PC-3 (cell line): ENCODE measurements around the gene OGFOD3. TPM values are rescaled to one million over a fixed set of nuclear protein-coding genes. Genes with fewer than 3 reads are reported as not detected.
A peak's percentile ranks its signal among the peaks of the same experiment; 100 is the strongest.

Experiments
- ATAC-seq: fragments of 200-7000 bp; cut with Tn5 transposase; 2 replicates; pipeline ENCODE4 v1.9.1; 2020; ENCODE audit warnings: mild to moderate bottlenecking, moderate library complexity
- BruUV-seq: library from RNA; stranded (reverse); fragments of 400-500 nt; replicated peaks from 2 replicates; lab custom pipeline; 2021; lab: Mats Ljungman, UMichigan
- CTCF ChIA-PET: fragments of 300-600 bp; sonication (Branson Sonifier 250); formaldehyde crosslinking; loops from one replicate; lab custom pipeline; 2022; ENCODE audit warnings: antibody characterized with exemption; lab: Charles Lee
- POLR2A ChIA-PET: fragments of 300-600 bp; sonication (Branson Sonifier 250); formaldehyde crosslinking; loops from one replicate; lab custom pipeline; 2022; ENCODE audit warnings: antibody characterized with exemption; ENCODE audit not compliant: unreplicated experiment; lab: Charles Lee
- DNase-seq: peaks from one replicate; pipeline ENCODE4 v3.0.0-alpha.2; 2015
- H2AFZ ChIP-seq: fragments of 300-600 bp; sonication (generic); 2 replicates; pipeline ENCODE4 v1.6.0; 2016; ENCODE audit warnings: antibody characterized with exemption, low read length
- H3F3A ChIP-seq: fragments of 300-600 bp; sonication (generic); one replicate; pipeline ENCODE4 v1.6.0; 2017; ENCODE audit warnings: antibody characterized with exemption, low read length, control low read depth, mild to moderate bottlenecking; ENCODE audit not compliant: unreplicated experiment
- H3K27ac ChIP-seq: fragments of 300-600 bp; sonication (generic); 2 replicates; pipeline ENCODE4 v1.5.1; 2016; ENCODE audit warnings: mild to moderate bottlenecking, low read length
- H3K27me3 ChIP-seq: fragments of 300-600 bp; sonication (generic); 2 replicates; pipeline ENCODE4 v1.6.1; 2016; ENCODE audit warnings: low read length, mixed read lengths
- H3K36me3 ChIP-seq: fragments of 300-600 bp; sonication (generic); 2 replicates; pipeline ENCODE4 v1.6.1; 2016; ENCODE audit warnings: low read depth, mixed run types, low read length, mixed read lengths
- H3K4me1 ChIP-seq: fragments of 300-600 bp; sonication (generic); 2 replicates; pipeline ENCODE4 v1.5.1; 2016; ENCODE audit warnings: low read length; ENCODE audit not compliant: insufficient read depth
- H3K4me2 ChIP-seq: fragments of 300-600 bp; sonication (generic); 2 replicates; pipeline ENCODE4 v1.6.0; 2016; ENCODE audit warnings: low read length
- H3K4me3 ChIP-seq: fragments of 300-600 bp; sonication (generic); 2 replicates; pipeline ENCODE4 v1.5.1; 2016; ENCODE audit warnings: mild to moderate bottlenecking, low read length, mixed read lengths
- H3K79me2 ChIP-seq: fragments of 300-600 bp; sonication (generic); 2 replicates; pipeline ENCODE4 v1.6.1; 2017; ENCODE audit warnings: low read length, mixed read lengths
- H3K9ac ChIP-seq: fragments of 300-600 bp; sonication (generic); 2 replicates; pipeline ENCODE4 v1.6.0; 2016; ENCODE audit warnings: mild to moderate bottlenecking, low read length
- H3K9me2 ChIP-seq: fragments of 300-600 bp; sonication (generic); replicated peaks from 2 replicates; pipeline ENCODE4 v1.6.1; 2016; ENCODE audit warnings: mixed run types, low read length, mixed read lengths
- H3K9me3 ChIP-seq: fragments of 300-600 bp; sonication (generic); 2 replicates; pipeline ENCODE4 v1.6.1; 2016; ENCODE audit warnings: low read length, mixed read lengths
- H4K20me1 ChIP-seq: fragments of 300-600 bp; sonication (generic); 2 replicates; pipeline ENCODE4 v1.6.1; 2016; ENCODE audit warnings: low read length, mixed read lengths
- CTCF ChIP-seq: fragments of 300-600 bp; sonication (generic); conservative IDR thresholded peaks from 2 replicates; pipeline ENCODE4 v1.5.1; 2017; ENCODE audit warnings: antibody characterized with exemption, low read depth, mild to moderate bottlenecking, low read length
- EZH2 ChIP-seq: fragments of 300-600 bp; sonication (generic); IDR thresholded peaks from one replicate; pipeline ENCODE4 v1.6.1; 2017; ENCODE audit warnings: antibody characterized with exemption, mild to moderate bottlenecking, low read length; ENCODE audit not compliant: unreplicated experiment
- EZH2phosphoT487 ChIP-seq: fragments of 300-600 bp; sonication (generic); IDR thresholded peaks from 2 replicates; pipeline ENCODE4 v1.6.1; 2018; ENCODE audit warnings: mild to moderate bottlenecking, antibody characterized with exemption, low read length, borderline replicate concordance
- intact Hi-C: fragments of 100-400 bp; cut with micrococcal nuclease; formaldehyde crosslinking; loops from 2 replicates; pipeline ENCODE4 v1.9.0; 2023
- total RNA-seq: library from RNA; depleted of rRNA; stranded (reverse); fragments of >200 nt; gene quantifications from 2 replicates; pipeline ENCODE4 v1.2.3, GENCODE V29; 2014

Gene OGFOD3
- total RNA-seq, 1 experiment from 2014 or later, result 56.1 TPM

- POLR2A ChIA-PET, result no interaction called here
- Histone ChIP-seq H2AFZ (no peak overlapping the region), H3K79me2 (no peaks in the 10 kb centered on the region), H3K4me1 (peaks cover 2% of the 10 kb centered on the region; the same call in 1 of the 2 replicates), H4K20me1 (no peaks in the 10 kb centered on the region), H3K9me3 (no peaks in the 10 kb centered on the region), H3K4me2 (no peak overlapping the region), H3F3A (no peaks in the 10 kb centered on the region), H3K9ac (no peak overlapping the region), H3K27ac (no peak overlapping the region), H3K27me3 (no peaks in the 10 kb centered on the region), H3K4me3 (no peak overlapping the region), H3K9me2 (no peaks in the 10 kb centered on the region), H3K36me3 (no peaks in the 10 kb centered on the region; the same call in 1 of the 2 replicates)
- CTCF ChIA-PET, result no interaction called here
- ATAC-seq, result no peak
- intact Hi-C loops, result no loop called here
- TF ChIP-seq CTCF (no peak), EZH2 (no peak), EZH2phosphoT487 (no peak)
- no peak for DNase-seq
- TSS peak; percentile 17 for BruUV-seq
Observed at GRCh38 chr17:82390860-82391435, 27.4 kb downstream of the OGFOD3 start.

- Histone ChIP-seq H3K4me3 (no peak overlapping the region), H3K9me2 (no peaks in the 10 kb centered on the region), H3K9ac (no peak overlapping the region), H3K4me1 (peaks cover 3% of the 10 kb centered on the region; the same call in 1 of the 2 replicates), H3K36me3 (no peaks in the 10 kb centered on the region; the same call in 1 of the 2 replicates), H4K20me1 (no peaks in the 10 kb centered on the region), H3K27me3 (no peaks in the 10 kb centered on the region), H2AFZ (no peak overlapping the region), H3F3A (no peaks in the 10 kb centered on the region), H3K79me2 (no peaks in the 10 kb centered on the region), H3K27ac (no peak overlapping the region), H3K4me2 (no peak overlapping the region), H3K9me3 (no peaks in the 10 kb centered on the region)
- ChIA-PET CTCF (no interaction called here), POLR2A (no interaction called here)
- intact Hi-C loops, result no loop called here
- no peak for ATAC-seq
- TF ChIP-seq EZH2phosphoT487, result no peak
- no peak for TF ChIP-seq CTCF
- no peak for TF ChIP-seq EZH2
- no peak for DNase-seq
- BruUV-seq, result no TSS peak
Observed at GRCh38 chr17:82390015-82390859, 28.1 kb downstream of the OGFOD3 start.

GRCh38 chr17:82389379-82389778 lies 29.0 kb downstream of the OGFOD3 start:
- intact Hi-C loops, result no loop called here
- Histone ChIP-seq H3K4me2 (no peak overlapping the region), H3K4me1 (peaks cover 12% of the 10 kb centered on the region), H3K27ac (no peak overlapping the region), H3K9me3 (no peaks in the 10 kb centered on the region), H4K20me1 (no peaks in the 10 kb centered on the region), H3K9ac (no peak overlapping the region), H3K4me3 (no peak overlapping the region), H3K9me2 (no peaks in the 10 kb centered on the region), H3F3A (no peaks in the 10 kb centered on the region), H3K27me3 (no peaks in the 10 kb centered on the region), H3K79me2 (no peaks in the 10 kb centered on the region), H3K36me3 (no peaks in the 10 kb centered on the region; the same call in 1 of the 2 replicates), H2AFZ (no peak overlapping the region)
- DNase-seq, result no peak
- CTCF ChIA-PET, result no interaction called here
- ATAC-seq, result no peak
- POLR2A ChIA-PET, result no interaction called here
- no TSS peak for BruUV-seq
- TF ChIP-seq EZH2 (no peak), CTCF (no peak)
